GM23338 (cell line): ENCODE measurements around the gene MAPKAPK2. TPM values are rescaled to one million over a fixed set of nuclear protein-coding genes. Genes with fewer than 3 reads are reported as not detected.

Source experiments
- CREB1 ChIP-seq: fragments of 250-450 bp; sonication (Bioruptor Pico); IDR thresholded peaks from 2 replicates; pipeline ENCODE4 v1.5.0; 2020; ENCODE audit warnings: low read depth, mild to moderate bottlenecking, moderate library complexity
- EZH2 ChIP-seq: fragments of 200-600 bp; sonication (generic); IDR thresholded peaks from one replicate; pipeline ENCODE4 v1.8.0; 2017; ENCODE audit warnings: antibody characterized with exemption, mild to moderate bottlenecking, low read depth; ENCODE audit not compliant: unreplicated experiment
- EZH2phosphoT487 ChIP-seq: fragments of 200-600 bp; sonication (generic); IDR thresholded peaks from one replicate; pipeline ENCODE4 v1.8.1; 2018; ENCODE audit warnings: antibody characterized with exemption; ENCODE audit not compliant: unreplicated experiment
- JUNB ChIP-seq: IDR thresholded peaks from one replicate; pipeline ENCODE4 v1.6.1; 2016; ENCODE audit warnings: antibody characterized with exemption; ENCODE audit not compliant: unreplicated experiment
- NANOG ChIP-seq: IDR thresholded peaks from 2 replicates; pipeline ENCODE4 v1.6.1; 2016; ENCODE audit warnings: antibody characterized with exemption, borderline replicate concordance
- POLR2AphosphoS5 ChIP-seq: IDR thresholded peaks from 2 replicates; pipeline ENCODE4 v1.6.1; 2016; ENCODE audit warnings: antibody characterized with exemption, low read depth
- STAT1 ChIP-seq: IDR thresholded peaks from one replicate; pipeline ENCODE4 v1.6.1; 2016; ENCODE audit warnings: antibody characterized with exemption; ENCODE audit not compliant: unreplicated experiment
- ZNF114 ChIP-seq: fragments of 250-450 bp; sonication (Bioruptor Pico); IDR thresholded peaks from 2 replicates; pipeline ENCODE4 v1.5.0; 2020; ENCODE audit warnings: mild to moderate bottlenecking, moderate library complexity
- ZNF331 ChIP-seq: fragments of 250-450 bp; sonication (Bioruptor Pico); IDR thresholded peaks from 2 replicates; pipeline ENCODE4 v1.5.0; 2020; ENCODE audit warnings: low read depth, mild to moderate bottlenecking, moderate library complexity
- polyA plus RNA-seq: library from polyadenylated mRNA; unstranded; fragments of >200 nt; fragmentation: Nextera tagmentation; extraction: Ambion mirVana; gene quantifications from 2 replicates; pipeline ENCODE4 v1.2.1, GENCODE V29; 2016
- total RNA-seq: library from RNA; depleted of rRNA; stranded (reverse); fragments of >200 nt; shearing (Covaris generic); gene quantifications from 2 replicates; pipeline ENCODE4 v1.2.3, GENCODE V29; 2014
- TF ChIP-seq, protein P1 (sequence below): fragments of 250-450 bp; sonication (Bioruptor Pico); IDR thresholded peaks from 2 replicates; pipeline ENCODE4 v1.5.0; 2020; ENCODE audit warnings: mild to moderate bottlenecking, moderate library complexity
- TF ChIP-seq, protein P2 (sequence below): IDR thresholded peaks from 2 replicates; pipeline ENCODE4 v1.6.1; 2016; ENCODE audit warnings: antibody characterized with exemption

Gene MAPKAPK2
- total and polyA plus RNA-seq, 2 experiments from 2014 or later, result 10.1 to 30.4 TPM

DNA sequence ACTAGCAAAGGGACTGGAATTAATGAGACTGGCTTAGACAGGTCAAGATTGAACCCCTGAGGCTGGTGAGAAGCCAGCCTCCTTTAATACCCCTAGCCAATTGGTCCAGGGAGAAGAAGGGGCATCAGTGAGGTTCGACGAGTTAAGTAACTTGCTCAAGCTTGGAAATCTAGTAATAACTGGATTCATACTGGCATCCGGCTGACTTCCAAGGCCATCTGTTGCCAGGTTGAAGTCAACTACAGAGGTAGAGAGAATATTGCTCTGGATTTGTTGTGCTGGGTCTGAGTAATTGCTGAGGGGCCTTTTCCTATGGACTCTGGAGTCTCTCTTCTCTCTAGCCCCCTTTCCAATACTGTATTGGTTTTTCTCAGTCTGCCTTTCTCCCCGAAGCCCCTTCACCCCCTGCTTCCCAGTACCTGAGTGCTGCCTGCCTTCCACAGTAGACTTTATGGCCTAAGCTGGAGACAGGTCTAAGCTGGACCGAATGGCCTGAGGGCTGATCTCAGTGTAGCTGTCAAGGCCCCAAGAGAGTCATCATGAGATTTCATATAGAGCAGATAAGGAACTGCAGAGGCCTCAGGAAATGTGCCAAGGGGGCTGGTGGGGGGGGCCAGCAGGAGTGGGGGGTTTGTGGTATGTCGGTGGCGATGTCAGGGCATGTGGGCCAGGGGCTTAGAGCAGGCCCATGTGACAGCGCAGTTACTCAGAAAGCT, 43.4 kb downstream of the MAPKAPK2 start (continued):
- TF ChIP-seq, protein P1, sequence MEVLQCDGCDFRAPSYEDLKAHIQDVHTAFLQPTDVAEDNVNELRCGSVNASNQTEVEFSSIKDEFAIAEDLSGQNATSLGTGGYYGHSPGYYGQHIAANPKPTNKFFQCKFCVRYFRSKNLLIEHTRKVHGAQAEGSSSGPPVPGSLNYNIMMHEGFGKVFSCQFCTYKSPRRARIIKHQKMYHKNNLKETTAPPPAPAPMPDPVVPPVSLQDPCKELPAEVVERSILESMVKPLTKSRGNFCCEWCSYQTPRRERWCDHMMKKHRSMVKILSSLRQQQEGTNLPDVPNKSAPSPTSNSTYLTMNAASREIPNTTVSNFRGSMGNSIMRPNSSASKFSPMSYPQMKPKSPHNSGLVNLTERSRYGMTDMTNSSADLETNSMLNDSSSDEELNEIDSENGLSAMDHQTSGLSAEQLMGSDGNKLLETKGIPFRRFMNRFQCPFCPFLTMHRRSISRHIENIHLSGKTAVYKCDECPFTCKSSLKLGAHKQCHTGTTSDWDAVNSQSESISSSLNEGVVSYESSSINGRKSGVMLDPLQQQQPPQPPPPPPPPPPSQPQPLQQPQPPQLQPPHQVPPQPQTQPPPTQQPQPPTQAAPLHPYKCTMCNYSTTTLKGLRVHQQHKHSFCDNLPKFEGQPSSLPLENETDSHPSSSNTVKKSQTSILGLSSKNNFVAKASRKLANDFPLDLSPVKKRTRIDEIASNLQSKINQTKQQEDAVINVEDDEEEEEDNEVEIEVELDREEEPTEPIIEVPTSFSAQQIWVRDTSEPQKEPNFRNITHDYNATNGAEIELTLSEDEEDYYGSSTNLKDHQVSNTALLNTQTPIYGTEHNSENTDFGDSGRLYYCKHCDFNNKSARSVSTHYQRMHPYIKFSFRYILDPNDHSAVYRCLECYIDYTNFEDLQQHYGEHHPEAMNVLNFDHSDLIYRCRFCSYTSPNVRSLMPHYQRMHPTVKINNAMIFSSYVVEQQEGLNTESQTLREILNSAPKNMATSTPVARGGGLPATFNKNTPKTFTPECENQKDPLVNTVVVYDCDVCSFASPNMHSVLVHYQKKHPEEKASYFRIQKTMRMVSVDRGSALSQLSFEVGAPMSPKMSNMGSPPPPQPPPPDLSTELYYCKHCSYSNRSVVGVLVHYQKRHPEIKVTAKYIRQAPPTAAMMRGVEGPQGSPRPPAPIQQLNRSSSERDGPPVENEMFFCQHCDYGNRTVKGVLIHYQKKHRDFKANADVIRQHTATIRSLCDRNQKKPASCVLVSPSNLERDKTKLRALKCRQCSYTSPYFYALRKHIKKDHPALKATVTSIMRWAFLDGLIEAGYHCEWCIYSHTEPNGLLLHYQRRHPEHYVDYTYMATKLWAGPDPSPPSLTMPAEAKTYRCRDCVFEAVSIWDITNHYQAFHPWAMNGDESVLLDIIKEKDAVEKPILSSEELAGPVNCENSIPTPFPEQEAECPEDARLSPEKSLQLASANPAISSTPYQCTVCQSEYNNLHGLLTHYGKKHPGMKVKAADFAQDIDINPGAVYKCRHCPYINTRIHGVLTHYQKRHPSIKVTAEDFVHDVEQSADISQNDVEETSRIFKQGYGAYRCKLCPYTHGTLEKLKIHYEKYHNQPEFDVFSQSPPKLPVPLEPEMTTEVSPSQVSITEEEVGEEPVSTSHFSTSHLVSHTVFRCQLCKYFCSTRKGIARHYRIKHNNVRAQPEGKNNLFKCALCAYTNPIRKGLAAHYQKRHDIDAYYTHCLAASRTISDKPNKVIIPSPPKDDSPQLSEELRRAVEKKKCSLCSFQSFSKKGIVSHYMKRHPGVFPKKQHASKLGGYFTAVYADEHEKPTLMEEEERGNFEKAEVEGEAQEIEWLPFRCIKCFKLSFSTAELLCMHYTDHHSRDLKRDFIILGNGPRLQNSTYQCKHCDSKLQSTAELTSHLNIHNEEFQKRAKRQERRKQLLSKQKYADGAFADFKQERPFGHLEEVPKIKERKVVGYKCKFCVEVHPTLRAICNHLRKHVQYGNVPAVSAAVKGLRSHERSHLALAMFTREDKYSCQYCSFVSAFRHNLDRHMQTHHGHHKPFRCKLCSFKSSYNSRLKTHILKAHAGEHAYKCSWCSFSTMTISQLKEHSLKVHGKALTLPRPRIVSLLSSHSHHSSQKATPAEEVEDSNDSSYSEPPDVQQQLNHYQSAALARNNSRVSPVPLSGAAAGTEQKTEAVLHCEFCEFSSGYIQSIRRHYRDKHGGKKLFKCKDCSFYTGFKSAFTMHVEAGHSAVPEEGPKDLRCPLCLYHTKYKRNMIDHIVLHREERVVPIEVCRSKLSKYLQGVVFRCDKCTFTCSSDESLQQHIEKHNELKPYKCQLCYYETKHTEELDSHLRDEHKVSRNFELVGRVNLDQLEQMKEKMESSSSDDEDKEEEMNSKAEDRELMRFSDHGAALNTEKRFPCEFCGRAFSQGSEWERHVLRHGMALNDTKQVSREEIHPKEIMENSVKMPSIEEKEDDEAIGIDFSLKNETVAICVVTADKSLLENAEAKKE (CRISPR knock-in tag), result no peak
- no peak for TF ChIP-seq EZH2phosphoT487
- no peak for TF ChIP-seq POLR2AphosphoS5
- no peak for TF ChIP-seq ZNF114
- no peak for TF ChIP-seq STAT1
- TF ChIP-seq EZH2, result no peak
- TF ChIP-seq ZNF331, result no peak
- no peak for TF ChIP-seq CREB1 (CRISPR knock-in tag)
- TF ChIP-seq JUNB, result no peak
- TF ChIP-seq, protein P2, sequence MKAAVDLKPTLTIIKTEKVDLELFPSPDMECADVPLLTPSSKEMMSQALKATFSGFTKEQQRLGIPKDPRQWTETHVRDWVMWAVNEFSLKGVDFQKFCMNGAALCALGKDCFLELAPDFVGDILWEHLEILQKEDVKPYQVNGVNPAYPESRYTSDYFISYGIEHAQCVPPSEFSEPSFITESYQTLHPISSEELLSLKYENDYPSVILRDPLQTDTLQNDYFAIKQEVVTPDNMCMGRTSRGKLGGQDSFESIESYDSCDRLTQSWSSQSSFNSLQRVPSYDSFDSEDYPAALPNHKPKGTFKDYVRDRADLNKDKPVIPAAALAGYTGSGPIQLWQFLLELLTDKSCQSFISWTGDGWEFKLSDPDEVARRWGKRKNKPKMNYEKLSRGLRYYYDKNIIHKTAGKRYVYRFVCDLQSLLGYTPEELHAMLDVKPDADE, result no peak
- TF ChIP-seq NANOG, result no peak
